Neural progenitor cell (in vitro differentiated cells): ENCODE data around the gene LMBR1. TPM values are rescaled to one million over a fixed set of nuclear protein-coding genes. Genes with fewer than 3 reads are reported as not detected.
"Not testable (repeated sequence)": the region's sequence is repeated elsewhere in the genome, so short reads cannot be mapped to it uniquely, and the experiment has no call there.

Source experiments
- DNase-seq: peaks from one replicate; pipeline ENCODE4 v3.0.0-alpha.2; 2016; ENCODE audit warnings: low spot score
- H2AFZ ChIP-seq: fragments of 200-600 bp; sonication (generic); replicated peaks from 2 replicates; pipeline ENCODE4 v1.6.1; 2016; ENCODE audit warnings: antibody characterized with exemption
- H3F3A ChIP-seq: fragments of 200-600 bp; sonication (generic); 2 replicates; pipeline ENCODE4 v1.6.1; 2016; ENCODE audit warnings: antibody characterized with exemption, low read depth
- H3K27ac ChIP-seq: fragments of 200-600 bp; sonication (generic); 2 replicates; pipeline ENCODE4 v1.5.1; 2016; ENCODE audit warnings: mild to moderate bottlenecking
- H3K27me3 ChIP-seq: fragments of 200-600 bp; sonication (generic); 2 replicates; pipeline ENCODE4 v1.6.1; 2016; ENCODE audit warnings: mild to moderate bottlenecking, moderate library complexity
- H3K36me3 ChIP-seq: fragments of 200-600 bp; sonication (generic); 2 replicates; pipeline ENCODE4 v1.5.1; 2016
- H3K4me1 ChIP-seq: fragments of 200-600 bp; sonication (generic); 2 replicates; pipeline ENCODE4 v1.6.1; 2016; ENCODE audit warnings: mixed run types
- H3K4me2 ChIP-seq: fragments of 200-600 bp; sonication (generic); 2 replicates; pipeline ENCODE4 v1.6.1; 2016
- H3K4me3 ChIP-seq: fragments of 200-600 bp; sonication (generic); 2 replicates; pipeline ENCODE4 v1.5.1; 2016
- H3K79me2 ChIP-seq: fragments of 200-600 bp; sonication (generic); 2 replicates; pipeline ENCODE4 v1.6.1; 2016; ENCODE audit warnings: low read depth
- H3K9ac ChIP-seq: fragments of 200-600 bp; sonication (generic); 2 replicates; pipeline ENCODE4 v1.6.1; 2016
- H3K9me3 ChIP-seq: fragments of 200-600 bp; sonication (generic); 2 replicates; pipeline ENCODE4 v1.5.1; 2016; ENCODE audit warnings: low read depth
- H4K20me1 ChIP-seq: fragments of 200-600 bp; sonication (generic); 2 replicates; pipeline ENCODE4 v1.6.1; 2016; ENCODE audit warnings: low read depth
- H3K27ac Mint-ChIP-seq: 3 replicates; pipeline ENCODE4 v1.8.0; 2021; ENCODE audit warnings: mixed read lengths
- H3K27me3 Mint-ChIP-seq: 2 replicates; pipeline ENCODE4 v1.8.0; 2022; ENCODE audit warnings: low read depth, mild to moderate bottlenecking, inconsistent platforms, moderate library complexity, mixed read lengths; ENCODE audit not compliant: insufficient read depth
- H3K36me3 Mint-ChIP-seq: 3 replicates; pipeline ENCODE4 v1.8.0; 2021; ENCODE audit warnings: mixed read lengths
- H3K4me1 Mint-ChIP-seq: 3 replicates; pipeline ENCODE4 v1.8.0; 2021; ENCODE audit warnings: mixed read lengths
- H3K4me3 Mint-ChIP-seq: 3 replicates; pipeline ENCODE4 v1.8.0; 2021; ENCODE audit warnings: mild to moderate bottlenecking, moderate library complexity, mixed read lengths
- H3K9me3 Mint-ChIP-seq: 3 replicates; pipeline ENCODE4 v1.8.0; 2020; ENCODE audit warnings: mixed read lengths
- EZH2 ChIP-seq: fragments of 200-600 bp; sonication (generic); IDR thresholded peaks from 2 replicates; pipeline ENCODE4 v1.6.1; 2017; ENCODE audit warnings: antibody characterized with exemption, mild to moderate bottlenecking, moderate library complexity
- EZH2phosphoT487 ChIP-seq: fragments of 200-600 bp; sonication (generic); IDR thresholded peaks from 2 replicates; pipeline ENCODE4 v1.6.1; 2017; ENCODE audit warnings: antibody characterized with exemption
- total RNA-seq: library from RNA; depleted of rRNA; stranded (reverse); fragments of >200 nt; gene quantifications from 2 replicates; pipeline ENCODE4 v1.2.3, GENCODE V29; 2015; ENCODE audit warnings: low replicate concordance
- TF ChIP-seq, protein P1 (sequence below): fragments of 200-600 bp; sonication (generic); IDR thresholded peaks from 2 replicates; pipeline ENCODE4 v1.5.1; 2017; ENCODE audit warnings: antibody characterized with exemption, mild to moderate bottlenecking

LMBR1 gene
- total RNA-seq, 1 donor from 2014 or later: 58.1 TPM

GRCh38 chr7:156818133-156818532 is 74.8 kb downstream of the LMBR1 start:
- Histone ChIP-seq H3K4me3 (no peak overlapping the region), H3K27ac (no peak overlapping the region), H3K79me2 (no peaks in the 10 kb centered on the region), H4K20me1 (no peaks in the 10 kb centered on the region), H3K27me3 (no peaks in the 10 kb centered on the region), H3K9ac (no peak overlapping the region), H3K4me1 (no peaks in the 10 kb centered on the region), H3F3A (peaks cover 9% of the 10 kb centered on the region), H2AFZ (no peak overlapping the region), H3K9me3 (no peaks in the 10 kb centered on the region), H3K36me3 (no peaks in the 10 kb centered on the region), H3K4me2 (no peak overlapping the region)
- no peak overlapping the region for H3K4me3 Mint-ChIP-seq
- H3K9me3 Mint-ChIP-seq: no peaks in the 10 kb centered on the region
- no peak overlapping the region for H3K27ac Mint-ChIP-seq
- no peaks in the 10 kb centered on the region for H3K4me1 Mint-ChIP-seq
- TF ChIP-seq EZH2 (no peak), EZH2phosphoT487 (no peak)
- TF ChIP-seq, protein P1, sequence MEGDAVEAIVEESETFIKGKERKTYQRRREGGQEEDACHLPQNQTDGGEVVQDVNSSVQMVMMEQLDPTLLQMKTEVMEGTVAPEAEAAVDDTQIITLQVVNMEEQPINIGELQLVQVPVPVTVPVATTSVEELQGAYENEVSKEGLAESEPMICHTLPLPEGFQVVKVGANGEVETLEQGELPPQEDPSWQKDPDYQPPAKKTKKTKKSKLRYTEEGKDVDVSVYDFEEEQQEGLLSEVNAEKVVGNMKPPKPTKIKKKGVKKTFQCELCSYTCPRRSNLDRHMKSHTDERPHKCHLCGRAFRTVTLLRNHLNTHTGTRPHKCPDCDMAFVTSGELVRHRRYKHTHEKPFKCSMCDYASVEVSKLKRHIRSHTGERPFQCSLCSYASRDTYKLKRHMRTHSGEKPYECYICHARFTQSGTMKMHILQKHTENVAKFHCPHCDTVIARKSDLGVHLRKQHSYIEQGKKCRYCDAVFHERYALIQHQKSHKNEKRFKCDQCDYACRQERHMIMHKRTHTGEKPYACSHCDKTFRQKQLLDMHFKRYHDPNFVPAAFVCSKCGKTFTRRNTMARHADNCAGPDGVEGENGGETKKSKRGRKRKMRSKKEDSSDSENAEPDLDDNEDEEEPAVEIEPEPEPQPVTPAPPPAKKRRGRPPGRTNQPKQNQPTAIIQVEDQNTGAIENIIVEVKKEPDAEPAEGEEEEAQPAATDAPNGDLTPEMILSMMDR: no peak
- H3K36me3 Mint-ChIP-seq: peaks cover 3% of the 10 kb centered on the region
- no peak for DNase-seq
- H3K27me3 Mint-ChIP-seq: no peaks in the 10 kb centered on the region

DNA sequence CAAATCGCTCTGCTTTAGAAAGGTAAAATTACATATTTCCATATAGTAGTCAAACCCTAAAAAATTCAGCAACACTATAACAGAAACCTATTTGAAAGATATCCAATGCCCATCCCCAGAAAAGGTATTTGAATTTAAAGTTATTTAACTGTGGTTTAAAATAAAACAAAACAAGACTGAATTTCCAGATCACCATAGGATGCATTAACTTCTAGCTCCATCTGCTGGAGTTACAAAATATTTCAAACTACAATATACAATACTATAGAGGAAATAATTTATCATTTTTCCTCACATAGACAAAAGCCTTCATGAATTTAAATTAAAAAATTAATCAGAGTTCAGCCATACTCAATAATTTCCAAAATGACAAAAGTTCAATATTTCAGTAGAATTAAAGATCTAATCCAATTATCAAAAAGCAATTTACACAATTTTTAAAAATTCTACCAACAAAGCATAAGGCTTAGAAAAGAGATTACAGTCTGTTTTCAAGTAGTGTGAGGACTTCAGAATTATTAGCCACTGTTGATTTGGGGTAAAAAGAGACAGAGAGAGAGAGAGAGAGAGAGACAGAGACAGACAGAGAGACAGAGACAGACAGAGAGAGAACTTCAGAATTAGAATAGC is 75.9 kb downstream of the LMBR1 start:
- DNase-seq: peak; percentile 7
- H3K27ac Mint-ChIP-seq: no peak overlapping the region
- Histone ChIP-seq H3K9ac (no peak overlapping the region), H3K4me2 (no peak overlapping the region), H2AFZ (no peak overlapping the region), H3K9me3 (no peaks in the 10 kb centered on the region), H3K4me3 (no peak overlapping the region), H3K79me2 (no peaks in the 10 kb centered on the region), H3K27me3 (no peaks in the 10 kb centered on the region), H3K4me1 (no peaks in the 10 kb centered on the region), H3F3A (peaks cover 9% of the 10 kb centered on the region), H4K20me1 (no peaks in the 10 kb centered on the region), H3K36me3 (no peaks in the 10 kb centered on the region), H3K27ac (no peak overlapping the region)
- TF ChIP-seq, protein P1: peak; percentile 59
- no peak for TF ChIP-seq EZH2
- no peak for TF ChIP-seq EZH2phosphoT487
- H3K4me1 Mint-ChIP-seq: no peaks in the 10 kb centered on the region
- H3K9me3 Mint-ChIP-seq: no peaks in the 10 kb centered on the region
- no peak overlapping the region for H3K4me3 Mint-ChIP-seq
- no peaks in the 10 kb centered on the region for H3K27me3 Mint-ChIP-seq
- H3K36me3 Mint-ChIP-seq: peaks cover 5% of the 10 kb centered on the region

DNA sequence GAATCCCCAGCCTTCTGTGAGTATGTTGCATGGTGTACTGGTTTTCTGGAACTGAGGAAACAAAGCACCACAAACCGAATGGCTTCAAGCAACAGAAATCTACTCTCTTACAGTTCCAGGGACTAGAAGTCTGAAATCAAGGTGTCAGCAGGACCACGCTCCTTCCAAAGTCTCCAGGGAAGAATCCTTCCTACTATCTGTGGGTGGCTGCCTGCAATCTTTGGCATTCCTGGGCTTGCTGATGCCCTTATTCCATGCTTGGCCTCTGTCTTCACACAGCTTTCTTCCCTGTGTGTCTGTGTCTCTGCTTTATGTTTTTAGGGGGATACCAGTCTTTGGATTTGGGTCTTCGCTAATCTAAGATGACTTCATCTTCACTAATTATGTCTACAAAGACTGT is 81.3 kb downstream of the LMBR1 start:
- Histone ChIP-seq H3K4me1 (no peaks in the 10 kb centered on the region), H3K79me2 (no peaks in the 10 kb centered on the region), H3K9ac (no peak overlapping the region), H3K27me3 (no peaks in the 10 kb centered on the region), H3K9me3 (no peaks in the 10 kb centered on the region), H3K4me3 (no peak overlapping the region), H3K27ac (no peak overlapping the region), H4K20me1 (no peaks in the 10 kb centered on the region), H3K4me2 (no peak overlapping the region), H3K36me3 (no peaks in the 10 kb centered on the region), H2AFZ (no peak overlapping the region), H3F3A (no peaks in the 10 kb centered on the region)
- H3K27ac Mint-ChIP-seq: no peak overlapping the region
- H3K27me3 Mint-ChIP-seq: no peaks in the 10 kb centered on the region
- H3K4me3 Mint-ChIP-seq: no peak overlapping the region
- TF ChIP-seq, protein P1: no peak
- H3K36me3 Mint-ChIP-seq: peaks cover 8% of the 10 kb centered on the region
- H3K9me3 Mint-ChIP-seq: no peaks in the 10 kb centered on the region
- H3K4me1 Mint-ChIP-seq: no peaks in the 10 kb centered on the region
- no peak for DNase-seq

- H3K9me3 Mint-ChIP-seq, H3K9ac ChIP-seq, H3K9me3 ChIP-seq, H3K79me2 ChIP-seq, H2AFZ ChIP-seq, H3K27me3 Mint-ChIP-seq, H3F3A ChIP-seq, H3K36me3 Mint-ChIP-seq, H3K4me3 Mint-ChIP-seq, H3K36me3 ChIP-seq, H4K20me1 ChIP-seq, H3K4me3 ChIP-seq, H3K4me1 ChIP-seq, H3K27ac Mint-ChIP-seq, H3K4me2 ChIP-seq, H3K4me1 Mint-ChIP-seq, H3K27me3 ChIP-seq, DNase-seq, H3K27ac ChIP-seq: not testable (repeated sequence)
Measured at GRCh38 chr7:156803656-156804055, 89.3 kb downstream of the LMBR1 start.
